Spleen (tissue), 11 donors: ENCODE data around the gene SLC16A1. TPM values are rescaled to one million over a fixed set of nuclear protein-coding genes. Genes with fewer than 3 reads are reported as not detected.

Source experiments
- DNase-seq: peaks from one replicate; pipeline ENCODE4 v3.0.0-alpha.2; 2020
- H3K27ac ChIP-seq, 8 donors: fragments of 200-600 bp; sonication (generic) in 7 of 8; 1 replicate in 4 of 8; 2 replicates in 4 of 8; pipeline versions ENCODE4 v1.5.0 to v1.8.0; 2016 to 2021; ENCODE audit warnings: inconsistent platforms in 4 of 8, mild to moderate bottlenecking in 4 of 8, moderate library complexity in 1 of 8
- H3K27me3 ChIP-seq, 7 donors: fragments of 200-600 bp; sonication (generic) in 6 of 7; replicated peaks in 1 of 7; 1 replicate in 4 of 7; 2 replicates in 3 of 7; pipeline versions ENCODE4 v1.5.0 to v1.8.0; 2016 to 2021; ENCODE audit warnings: inconsistent platforms in 3 of 7, mild to moderate bottlenecking in 1 of 7
- H3K36me3 ChIP-seq, 6 donors: fragments of 200-600 bp; sonication (generic) in 5 of 6; 1 replicate in 4 of 6; 2 replicates in 2 of 6; pipeline versions ENCODE4 v1.5.0 to v1.8.0; 2016 to 2021; ENCODE audit warnings: inconsistent platforms in 2 of 6
- H3K4me1 ChIP-seq, 6 donors: fragments of 200-600 bp; sonication (generic) in 5 of 6; 1 replicate in 3 of 6; 2 replicates in 3 of 6; pipeline versions ENCODE4 v1.5.0 to v1.8.0; 2016 to 2021; ENCODE audit warnings: inconsistent platforms in 3 of 6
- H3K4me3 ChIP-seq, 8 donors: fragments of 200-600 bp; sonication (generic) in 7 of 8; 1 replicate in 4 of 8; 2 replicates in 4 of 8; pipeline versions ENCODE4 v1.5.0 to v1.8.0; 2016 to 2021; ENCODE audit warnings: inconsistent platforms in 4 of 8, mild to moderate bottlenecking in 4 of 8, moderate library complexity in 2 of 8
- H3K9me3 ChIP-seq, 8 donors: fragments of 200-600 bp; sonication (generic) in 7 of 8; 1 replicate in 4 of 8; 2 replicates in 4 of 8; pipeline versions ENCODE4 v1.5.0 to v1.8.0; 2016 to 2021; ENCODE audit warnings: inconsistent platforms in 4 of 8
- POLR2A ChIP-seq, 3 donors: fragments of 450-650 bp; IDR thresholded peaks; one replicate each; pipeline ENCODE4 v1.5.1; 2017; ENCODE audit warnings: antibody characterized with exemption in 3 of 3, mild to moderate bottlenecking in 1 of 3
- POLR2AphosphoS5 ChIP-seq, 3 donors: sonication (generic); formaldehyde crosslinking; IDR thresholded peaks; one replicate each; pipeline ENCODE4 v1.5.1; 2017; ENCODE audit warnings: antibody characterized with exemption in 3 of 3
- WGBS, 5 donors: extraction: QIAGEN DNeasy Blood & Tissue Kit in 3 of 5; methylation state at CpG; one replicate each; pipeline versions ENCODE4 v1.1.5 to v1.1.7; 2013 to 2018; 5-methylcytosine and 5-hydroxymethylcytosine counted together
- intact Hi-C: fragments of 100-400 bp; cut with DNase I; formaldehyde crosslinking; loops from one replicate; pipeline ENCODE4 v1.15.0; 2023; ENCODE audit warnings: low total_unique reads
- polyA plus RNA-seq, 3 donors: library from polyadenylated mRNA; stranded (reverse); fragments of 200-250 nt; gene quantifications; one replicate each; pipeline ENCODE4 v1.2.1, GENCODE V29; 2013
- total RNA-seq, 7 donors: library from RNA; depleted of rRNA in 3 of 7; stranded (reverse); fragments of >200 nt in 3 of 7; fragmentation: NEBNext Ultra II Directional in 4 of 7; extraction: Animal tissue kit (Norgen Biotek cat#: 25700) in 4 of 7; gene quantifications; one replicate each; pipeline versions ENCODE4 v1.1.0 to v1.2.1, GENCODE V29; 2016 to 2021
- TF ChIP-seq, protein P1 (sequence below), 11 experiments: fragments of 200-600 bp in 7 of 11; fragments of 450-650 bp in 4 of 11; sonication (generic) in 4 of 11; IDR thresholded peaks in 8 of 11; conservative IDR thresholded peaks in 3 of 11; 1 replicate in 7 of 11; 2 replicates in 4 of 11; pipeline versions ENCODE4 v1.4.0 to v1.8.0; 2016 to 2021; ENCODE audit warnings: antibody characterized with exemption in 11 of 11, inconsistent platforms in 4 of 11, mild to moderate bottlenecking in 1 of 11
- donor health status: healthy with polysubstance abuse.
- donor health status: DM: no; HTN: no; CAD: no; lungs with moderate emphysema.
- donor health status: DM: no; HTN: no; CAD: no.
- donor health status: Bipolar disorder and iron deficiency.
- donor health status: healthy.
- donor health status: DM: no; HTN: no; CAD: no.
- donor health status: DM: yes; HTN: yes; CAD: no.

Gene SLC16A1
- total and polyA plus RNA-seq, 10 donors, result 2.9 to 24.6 (median 18.2) TPM

DNA sequence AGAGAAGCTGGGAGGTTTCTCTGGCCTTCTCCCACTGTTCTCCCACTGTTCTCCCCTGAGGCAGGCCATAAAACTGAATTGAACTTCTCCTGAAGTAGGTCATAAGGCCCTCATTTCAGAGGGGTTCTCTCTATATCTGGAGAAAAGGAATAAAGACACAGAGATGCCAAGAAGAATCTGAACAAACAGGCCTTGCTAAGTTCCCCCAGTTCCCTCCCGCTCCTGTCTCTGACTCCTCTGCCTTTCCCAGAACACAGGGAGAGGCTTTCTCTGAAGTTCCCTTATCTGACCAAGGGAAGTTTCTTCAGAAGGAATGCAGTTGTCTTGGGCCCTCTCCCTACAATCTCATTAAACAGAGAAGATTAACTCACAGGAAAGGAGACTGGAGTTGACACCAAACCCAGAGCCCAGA lies 83.4 kb downstream of the SLC16A1 start:
- no peaks in the 10 kb centered on the region for H3K4me1 ChIP-seq
- no peak overlapping the region for H3K4me3 ChIP-seq
- no peak overlapping the region for H3K27ac ChIP-seq
- H3K36me3 ChIP-seq, result no peaks in the 10 kb centered on the region
- no peaks in the 10 kb centered on the region for H3K9me3 ChIP-seq
- WGBS, 5 donors, result 81 to 100% (median 100%) methylated on average over 1 of the region's 1 CpG
- TF ChIP-seq, protein P1, sequence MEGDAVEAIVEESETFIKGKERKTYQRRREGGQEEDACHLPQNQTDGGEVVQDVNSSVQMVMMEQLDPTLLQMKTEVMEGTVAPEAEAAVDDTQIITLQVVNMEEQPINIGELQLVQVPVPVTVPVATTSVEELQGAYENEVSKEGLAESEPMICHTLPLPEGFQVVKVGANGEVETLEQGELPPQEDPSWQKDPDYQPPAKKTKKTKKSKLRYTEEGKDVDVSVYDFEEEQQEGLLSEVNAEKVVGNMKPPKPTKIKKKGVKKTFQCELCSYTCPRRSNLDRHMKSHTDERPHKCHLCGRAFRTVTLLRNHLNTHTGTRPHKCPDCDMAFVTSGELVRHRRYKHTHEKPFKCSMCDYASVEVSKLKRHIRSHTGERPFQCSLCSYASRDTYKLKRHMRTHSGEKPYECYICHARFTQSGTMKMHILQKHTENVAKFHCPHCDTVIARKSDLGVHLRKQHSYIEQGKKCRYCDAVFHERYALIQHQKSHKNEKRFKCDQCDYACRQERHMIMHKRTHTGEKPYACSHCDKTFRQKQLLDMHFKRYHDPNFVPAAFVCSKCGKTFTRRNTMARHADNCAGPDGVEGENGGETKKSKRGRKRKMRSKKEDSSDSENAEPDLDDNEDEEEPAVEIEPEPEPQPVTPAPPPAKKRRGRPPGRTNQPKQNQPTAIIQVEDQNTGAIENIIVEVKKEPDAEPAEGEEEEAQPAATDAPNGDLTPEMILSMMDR (IDR thresholded peaks at IDR 0.05 in 8 of 11, conservative IDR thresholded peaks at IDR 0.05 in 3 of 11), result no peak
- no peak for TF ChIP-seq POLR2AphosphoS5 (IDR thresholded peaks at IDR 0.05)
- TF ChIP-seq POLR2A (IDR thresholded peaks at IDR 0.05), result no peak
- intact Hi-C loops, result loop anchor here (10.0 kb wide), 1 partner anchor 202 kb away; the partner anchor contains the start of gene LRIG2
- H3K27me3 ChIP-seq, result no peaks in the 10 kb centered on the region
- DNase-seq, result no peak

DNA sequence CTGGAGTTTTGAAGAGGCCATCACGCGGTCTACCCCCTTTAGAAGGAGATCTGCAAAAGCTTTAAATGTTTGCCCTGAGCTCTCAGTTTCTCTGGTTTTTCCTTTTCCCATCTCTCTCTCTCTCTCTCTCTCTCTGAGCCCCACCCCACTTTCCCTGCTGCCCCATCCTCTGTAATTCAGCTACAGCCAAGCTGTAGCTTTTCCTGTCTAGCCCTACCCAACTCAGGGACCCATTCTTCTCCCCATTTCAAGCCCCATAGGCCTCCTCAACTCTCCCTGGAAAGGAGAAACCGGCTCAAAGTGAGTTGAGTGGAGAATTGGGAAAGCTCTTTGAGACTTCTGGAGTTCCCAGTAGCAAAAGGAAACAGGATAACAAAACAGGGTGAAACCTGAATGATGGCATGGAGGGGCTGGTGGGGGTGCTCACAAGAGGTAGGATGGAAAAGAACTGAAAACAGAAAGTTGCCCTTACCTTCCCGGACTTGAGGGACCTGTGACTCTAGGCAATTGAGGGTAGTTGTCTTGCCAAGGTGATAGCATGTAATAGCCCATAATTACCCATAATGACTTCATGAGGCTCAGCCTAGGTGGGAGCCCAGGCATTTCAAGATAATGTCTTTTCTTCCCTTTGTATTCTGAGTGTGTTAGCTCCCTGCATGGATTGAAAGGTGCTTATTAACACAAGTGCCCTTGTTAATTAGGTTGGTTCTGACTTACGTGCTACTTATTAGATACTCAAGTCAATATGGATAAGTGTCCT lies 84.9 kb downstream of the SLC16A1 start:
- Histone ChIP-seq H3K36me3 (no peaks in the 10 kb centered on the region), H3K27ac (no peak overlapping the region), H3K4me1 (no peaks in the 10 kb centered on the region), H3K4me3 (no peak overlapping the region), H3K9me3 (no peaks in the 10 kb centered on the region), H3K27me3 (no peaks in the 10 kb centered on the region)
- intact Hi-C loops, result loop anchor here (10.0 kb wide), 1 partner anchor 204 kb away; the partner anchor contains the start of gene LRIG2
- WGBS, 5 donors, result 86 to 96% (median 92%) methylated on average over 5 of the region's 5 CpGs
- DNase-seq, result no peak
- no peak for TF ChIP-seq POLR2A (IDR thresholded peaks at IDR 0.05)
- no peak for TF ChIP-seq POLR2AphosphoS5 (IDR thresholded peaks at IDR 0.05)
- TF ChIP-seq, protein P1 (IDR thresholded peaks at IDR 0.05 in 8 of 11, conservative IDR thresholded peaks at IDR 0.05 in 3 of 11), result no peak

DNA sequence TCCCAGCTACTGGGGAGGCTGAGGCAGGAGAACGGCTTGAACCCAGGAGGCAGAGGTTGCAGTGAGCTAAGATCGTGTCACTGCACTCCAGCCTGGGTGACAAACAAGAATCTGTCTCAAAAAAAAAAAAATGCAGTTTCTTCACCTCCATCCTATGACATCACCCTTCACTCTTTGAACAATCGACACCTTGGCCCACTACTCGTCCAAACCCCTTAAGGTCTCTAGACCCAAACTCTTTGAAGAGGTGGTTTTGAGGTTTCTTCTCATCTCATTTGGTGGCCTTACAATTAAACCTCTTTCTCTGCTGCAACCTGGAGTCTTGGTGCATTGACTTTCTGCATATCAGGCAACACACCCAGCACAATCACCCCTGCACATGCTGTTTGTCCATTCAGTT lies 86.1 kb downstream of the SLC16A1 start:
- 66 to 84% (median 81%) methylated on average over 4 of the region's 4 CpGs for WGBS, 5 donors
- H3K27ac ChIP-seq, result no peak overlapping the region
- intact Hi-C loops, result loop anchor here (10.0 kb wide), 1 partner anchor 205 kb away; the partner anchor contains the start of gene LRIG2
- TF ChIP-seq POLR2AphosphoS5 (IDR thresholded peaks at IDR 0.05), result no peak
- TF ChIP-seq, protein P1 (IDR thresholded peaks at IDR 0.05 in 8 of 11, conservative IDR thresholded peaks at IDR 0.05 in 3 of 11), result no peak
- no peak for TF ChIP-seq POLR2A (IDR thresholded peaks at IDR 0.05)
- no peak overlapping the region for H3K4me3 ChIP-seq
- no peaks in the 10 kb centered on the region for H3K27me3 ChIP-seq
- no peaks in the 10 kb centered on the region for H3K9me3 ChIP-seq
- no peaks in the 10 kb centered on the region for H3K36me3 ChIP-seq
- DNase-seq, result no peak
- no peaks in the 10 kb centered on the region for H3K4me1 ChIP-seq

GRCh38 chr1:112868191-112868590 lies 87.8 kb downstream of the SLC16A1 start:
- H3K9me3 ChIP-seq, result no peaks in the 10 kb centered on the region
- no peak for DNase-seq

More at GRCh38 chr1:112868191-112868590, 87.8 kb downstream of the SLC16A1 start:
- TF ChIP-seq, protein P1 (IDR thresholded peaks at IDR 0.05 in 8 of 11, conservative IDR thresholded peaks at IDR 0.05 in 3 of 11), result no peak
- no peak for TF ChIP-seq POLR2AphosphoS5 (IDR thresholded peaks at IDR 0.05)
- H3K4me3 ChIP-seq, result no peak overlapping the region
- no peak overlapping the region for H3K27ac ChIP-seq
- intact Hi-C loops, result no loop called here
- no peaks in the 10 kb centered on the region for H3K27me3 ChIP-seq
- no peaks in the 10 kb centered on the region for H3K4me1 ChIP-seq
- 88 to 100% (median 89%) methylated on average over 2 of the region's 2 CpGs for WGBS, 5 donors
- no peaks in the 10 kb centered on the region for H3K36me3 ChIP-seq
